ENCODE measurements around the gene HOXA9.

Gene HOXA9

DNA sequence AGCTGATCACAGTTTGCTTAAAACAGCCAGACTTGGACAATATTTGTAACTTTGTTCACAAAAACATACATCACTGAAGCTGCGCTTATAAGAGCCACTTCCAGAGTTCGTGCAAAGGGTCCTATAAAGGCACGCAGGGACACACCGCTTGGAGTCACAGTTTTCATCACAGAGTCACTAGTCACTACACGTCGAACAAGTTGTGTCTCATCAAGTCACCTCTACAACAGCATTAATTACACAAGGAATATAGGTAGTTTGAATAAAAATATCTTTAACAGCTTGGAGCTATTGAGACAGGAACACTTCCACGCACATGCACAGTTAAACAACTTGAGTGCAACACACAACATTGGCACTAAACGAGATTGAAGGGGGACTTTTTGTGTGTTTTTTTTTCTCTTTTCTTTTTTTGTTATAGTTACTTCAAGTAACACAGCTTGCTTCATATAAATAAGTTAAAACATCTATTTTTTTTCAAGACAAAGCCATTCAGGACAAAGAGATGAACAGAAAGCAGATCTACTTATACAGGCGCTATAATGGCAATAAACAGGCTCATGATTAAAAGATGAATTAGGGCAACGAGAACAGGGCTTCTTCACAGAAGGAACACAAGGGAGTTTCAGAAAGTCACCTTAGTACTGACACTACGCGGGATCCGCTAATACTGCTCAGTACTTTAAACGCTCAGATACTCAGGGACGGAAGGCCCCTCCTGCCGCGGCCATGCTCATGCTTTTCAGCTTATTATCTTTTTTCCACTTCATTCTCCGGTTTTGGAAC, 24.0 kb downstream of the HOXA9 start:
- Histone ChIP-seq H3K9me3 (replicated peaks; ENCODE audit: insufficient read depth, low read length) (no peaks in the 10 kb centered on the region), H3K4me2 (ENCODE audit: low read depth, low read length) (no peak overlapping the region), H3K27ac (ENCODE audit: low read length) (no peak overlapping the region), H3K4me3 (ENCODE audit: low read length) (no peak overlapping the region), H3K27me3 (replicated peaks; ENCODE audit: insufficient read depth, low read length) (peaks cover 2% of the 10 kb centered on the region; the same call in 1 of the 2 replicates), H2AFZ (ENCODE audit: low read length) (no peak overlapping the region), H3K36me3 (replicated peaks; ENCODE audit: insufficient read depth, low read length) (no peaks in the 10 kb centered on the region), H3K9me2 (replicated peaks; ENCODE audit: insufficient read depth, low read length) (no peaks in the 10 kb centered on the region), H3K79me2 (ENCODE audit: low read length) (no peaks in the 10 kb centered on the region), H3K4me1 (ENCODE audit: low read length) (no peaks in the 10 kb centered on the region), H3F3A (ENCODE audit: insufficient read depth, low read length) (no peaks in the 10 kb centered on the region), H3K9ac (ENCODE audit: low read length) (no peak overlapping the region), H4K20me1 (ENCODE audit: insufficient read depth, low read length) (no peaks in the 10 kb centered on the region)
- TF ChIP-seq CTCF (IDR thresholded peaks at IDR 0.05; ENCODE audit: low read length) (no peak), EZH2 (optimal IDR thresholded peaks at IDR 0.05; ENCODE audit: low read depth, low read length) (no peak), EZH2phosphoT487 (IDR thresholded peaks at IDR 0.05; ENCODE audit: low read length) (no peak)
- DNase-seq = no peak

- no peak overlapping the region for H3K27ac ChIP-seq (ENCODE audit: low read length)
- no peak overlapping the region for H3K4me3 ChIP-seq (ENCODE audit: low read length)
- H3K9ac ChIP-seq (ENCODE audit: low read length) = no peak overlapping the region
- no peaks in the 10 kb centered on the region for H3K4me1 ChIP-seq (ENCODE audit: low read length)
- no peaks in the 10 kb centered on the region for H4K20me1 ChIP-seq (ENCODE audit: insufficient read depth, low read length)
- H3K36me3 ChIP-seq (replicated peaks; ENCODE audit: insufficient read depth, low read length) = no peaks in the 10 kb centered on the region
- no peak for TF ChIP-seq EZH2 (optimal IDR thresholded peaks at IDR 0.05; ENCODE audit: low read depth, low read length)
- no peak for TF ChIP-seq CTCF (IDR thresholded peaks at IDR 0.05; ENCODE audit: low read length)
- TF ChIP-seq EZH2phosphoT487 (IDR thresholded peaks at IDR 0.05; ENCODE audit: low read length) = no peak
- H2AFZ ChIP-seq (ENCODE audit: low read length) = no peak overlapping the region
- no peaks in the 10 kb centered on the region for H3F3A ChIP-seq (ENCODE audit: insufficient read depth, low read length)
- H3K9me3 ChIP-seq (replicated peaks; ENCODE audit: insufficient read depth, low read length) = no peaks in the 10 kb centered on the region
- no peak overlapping the region for H3K4me2 ChIP-seq (ENCODE audit: low read depth, low read length)
- H3K79me2 ChIP-seq (ENCODE audit: low read length) = no peaks in the 10 kb centered on the region
- H3K9me2 ChIP-seq (replicated peaks; ENCODE audit: insufficient read depth, low read length) = no peaks in the 10 kb centered on the region
- no peak for DNase-seq
- H3K27me3 ChIP-seq (replicated peaks; ENCODE audit: insufficient read depth, low read length) = no peaks in the 10 kb centered on the region
Measured at GRCh38 chr7:27140126-27140857, 25.0 kb downstream of the HOXA9 start.

GRCh38 chr7:27139334-27140125, 25.8 kb downstream of the HOXA9 start:
- Histone ChIP-seq H2AFZ (ENCODE audit: low read length) (no peak overlapping the region), H4K20me1 (ENCODE audit: insufficient read depth, low read length) (no peaks in the 10 kb centered on the region), H3K27ac (ENCODE audit: low read length) (no peak overlapping the region), H3K4me3 (ENCODE audit: low read length) (no peak overlapping the region), H3K4me2 (ENCODE audit: low read depth, low read length) (no peak overlapping the region), H3K36me3 (replicated peaks; ENCODE audit: insufficient read depth, low read length) (no peaks in the 10 kb centered on the region), H3F3A (ENCODE audit: insufficient read depth, low read length) (no peaks in the 10 kb centered on the region), H3K79me2 (ENCODE audit: low read length) (no peaks in the 10 kb centered on the region), H3K4me1 (ENCODE audit: low read length) (no peaks in the 10 kb centered on the region), H3K27me3 (replicated peaks; ENCODE audit: insufficient read depth, low read length) (no peaks in the 10 kb centered on the region), H3K9me2 (replicated peaks; ENCODE audit: insufficient read depth, low read length) (no peaks in the 10 kb centered on the region), H3K9me3 (replicated peaks; ENCODE audit: insufficient read depth, low read length) (no peaks in the 10 kb centered on the region), H3K9ac (ENCODE audit: low read length) (no peak overlapping the region)
- DNase-seq = no peak
- TF ChIP-seq EZH2 (optimal IDR thresholded peaks at IDR 0.05; ENCODE audit: low read depth, low read length) = no peak
- no peak for TF ChIP-seq EZH2phosphoT487 (IDR thresholded peaks at IDR 0.05; ENCODE audit: low read length)
- no peak for TF ChIP-seq CTCF (IDR thresholded peaks at IDR 0.05; ENCODE audit: low read length)

Data from MM.1S (cell line).